NOMO-1 treated with dmso at 0.1 percent for 144 hours (cell line): ENCODE measurements around the gene AHNAK2.

Experiments used
- DNase-seq: peaks from one replicate; lab custom pipeline; 2025; ENCODE audit not compliant: unreplicated experiment; lab: John Stamatoyannopoulos, UW

AHNAK2 gene

GRCh38 chr14:104973385-104974145, 4.6 kb downstream of the AHNAK2 start:
- DNase-seq, result no peak

DNA sequence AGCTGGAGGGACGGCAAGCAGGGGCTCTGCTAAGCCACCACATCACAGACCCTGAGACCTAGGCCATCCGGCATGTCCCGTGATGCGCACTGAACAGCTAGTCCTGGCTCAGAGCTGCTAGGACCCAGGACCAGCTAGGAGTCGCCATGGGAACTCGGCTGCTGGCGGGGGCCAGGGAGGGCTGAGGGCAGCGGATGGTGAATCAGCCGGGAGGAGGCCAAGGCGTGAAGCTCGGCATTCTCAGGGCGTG, 5.1 kb downstream of the AHNAK2 start:
- DNase-seq, result no peak

DNA sequence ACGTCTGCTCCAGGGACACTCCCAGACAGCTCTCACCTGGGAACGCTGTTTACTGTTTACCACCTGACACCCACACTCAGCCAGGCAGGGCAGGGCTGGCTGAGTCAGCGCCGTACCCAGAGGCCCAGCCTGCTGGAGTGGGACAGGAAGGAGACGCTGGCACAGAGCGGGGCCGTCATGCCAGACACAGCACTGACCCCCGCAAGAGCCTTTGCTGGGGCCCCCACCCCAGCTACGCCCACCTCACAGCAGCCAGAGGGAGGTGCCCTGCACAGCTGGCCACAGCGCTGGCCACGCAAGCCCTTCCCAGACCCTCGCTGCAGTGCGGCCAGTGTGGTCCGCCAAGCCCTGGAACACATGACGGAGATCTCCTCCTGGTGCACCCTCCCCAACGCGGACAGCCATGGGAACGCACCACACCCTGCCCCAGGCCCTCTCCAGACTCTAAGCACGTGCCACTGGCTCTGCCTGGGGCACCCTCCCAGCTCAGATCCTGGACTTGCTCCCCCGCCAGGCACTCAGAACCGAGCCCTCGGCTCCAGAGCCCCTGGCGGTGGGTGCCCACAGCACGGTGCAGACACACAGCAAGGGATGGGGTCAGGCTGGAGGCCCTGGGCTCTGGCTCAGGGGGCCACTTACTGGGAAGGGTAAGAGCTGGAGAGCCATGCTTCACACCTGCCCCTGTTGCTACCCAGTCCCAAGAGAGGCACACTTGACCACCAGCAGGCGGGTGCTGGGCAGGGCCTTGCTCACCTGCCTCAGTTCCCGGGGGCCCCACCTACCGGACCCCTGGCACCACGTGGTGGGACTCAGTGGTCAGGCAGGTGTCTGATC, 5.7 kb downstream of the AHNAK2 start:
- no peak for DNase-seq

DNA sequence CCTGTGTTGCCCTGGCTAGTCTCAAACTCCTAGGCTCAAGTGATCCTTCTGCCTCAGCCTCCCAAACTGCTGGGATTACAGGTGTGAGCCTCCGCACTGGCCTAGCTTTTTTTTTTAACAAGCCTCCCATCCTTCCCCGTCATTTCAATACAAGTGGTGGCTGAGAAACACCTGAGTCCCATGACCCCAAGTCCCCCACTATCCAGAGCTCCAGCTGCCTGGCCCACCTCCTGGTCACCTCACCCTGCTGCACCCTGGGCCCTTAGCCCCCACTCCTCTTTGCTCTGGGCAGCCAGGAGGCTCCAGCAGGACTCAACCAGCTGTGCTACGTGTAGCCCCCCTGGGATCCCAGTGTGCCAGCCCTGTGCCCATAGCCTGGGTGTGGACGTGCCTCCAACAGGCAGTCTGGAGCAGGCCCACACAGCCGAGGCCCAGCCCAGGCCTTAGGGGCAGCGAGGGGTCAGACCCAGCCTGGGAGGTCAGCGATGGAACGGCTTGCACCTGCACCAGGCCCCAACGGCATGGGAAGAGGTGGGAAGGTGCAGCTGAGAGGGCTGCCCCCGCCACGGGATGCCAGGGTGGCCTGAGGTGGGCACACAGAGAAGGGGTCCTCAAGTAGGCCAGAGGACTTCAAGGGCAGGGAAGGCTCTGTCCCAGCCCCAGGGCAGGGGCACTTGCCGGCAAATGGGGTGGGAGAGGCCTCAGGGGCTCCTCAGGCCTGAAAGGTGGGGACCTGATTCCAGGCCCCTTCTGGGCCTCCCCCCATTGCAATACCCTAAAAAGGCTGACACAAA, 6.5 kb downstream of the AHNAK2 start:
- DNase-seq, result no peak

DNA sequence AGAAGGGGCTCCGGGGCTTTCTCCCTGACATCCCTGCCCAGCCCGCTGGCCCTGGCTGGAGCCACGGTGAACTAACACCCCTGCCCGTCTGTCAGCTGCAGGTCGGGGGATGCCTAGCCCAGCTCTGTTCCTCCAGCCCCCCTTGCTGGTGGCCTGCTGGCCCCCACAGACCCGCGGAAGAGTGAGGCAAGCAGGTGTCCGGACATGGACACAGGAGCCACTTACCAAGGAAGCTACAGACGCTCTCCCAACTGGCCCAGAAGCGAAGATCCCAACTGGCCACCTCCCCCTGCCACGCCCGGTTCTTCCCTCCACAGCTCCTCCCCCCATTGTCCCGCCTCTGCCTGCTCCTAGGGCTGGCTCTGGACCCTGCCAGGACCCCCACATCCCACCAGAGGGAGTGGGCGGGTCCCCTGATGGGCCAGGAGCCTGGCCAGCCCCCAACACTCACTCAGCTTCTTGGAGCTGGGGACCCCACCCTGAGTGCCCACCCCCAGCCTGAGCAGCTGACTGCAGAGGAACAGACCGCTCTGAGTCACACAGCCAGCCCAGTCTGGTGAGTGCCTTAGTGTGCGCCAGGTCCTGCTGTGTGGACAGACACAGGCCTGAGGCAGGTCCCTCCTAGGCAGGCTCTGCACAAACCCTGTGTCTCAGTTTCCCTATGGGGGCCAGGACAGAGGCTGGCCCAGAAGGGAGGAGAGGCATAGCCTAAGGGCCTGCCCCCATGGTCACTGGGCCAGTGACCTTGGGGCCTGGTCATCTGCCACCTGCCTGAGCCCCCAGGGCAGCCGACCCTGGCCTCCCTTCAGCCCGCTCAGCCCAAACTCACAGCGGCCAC, 7.7 kb downstream of the AHNAK2 start:
- no peak for DNase-seq

DNA sequence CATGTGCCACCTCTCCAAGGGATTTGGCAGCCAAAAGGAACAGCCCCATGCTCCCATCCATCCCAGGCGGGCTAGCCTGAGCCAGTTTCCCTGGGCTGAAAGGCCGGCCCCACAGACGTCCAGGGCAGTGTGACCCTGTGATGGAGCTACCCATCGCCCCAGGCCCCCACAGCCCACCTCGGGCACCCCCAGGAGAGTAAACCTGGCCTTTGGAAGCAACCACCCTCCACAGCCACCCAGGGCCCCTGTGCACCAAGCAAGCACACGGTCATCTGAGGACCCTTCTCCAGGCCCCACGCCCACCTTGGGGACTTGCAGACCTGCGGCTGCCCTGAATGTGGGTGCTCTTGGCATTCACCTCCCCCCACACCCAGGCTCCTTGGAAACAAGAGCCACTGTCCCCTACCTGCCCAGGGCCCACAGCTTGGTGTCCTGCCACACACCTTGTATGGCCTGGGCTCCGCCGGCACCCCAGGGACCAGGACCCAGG, 8.4 kb downstream of the AHNAK2 start:
- DNase-seq, result no peak

DNA sequence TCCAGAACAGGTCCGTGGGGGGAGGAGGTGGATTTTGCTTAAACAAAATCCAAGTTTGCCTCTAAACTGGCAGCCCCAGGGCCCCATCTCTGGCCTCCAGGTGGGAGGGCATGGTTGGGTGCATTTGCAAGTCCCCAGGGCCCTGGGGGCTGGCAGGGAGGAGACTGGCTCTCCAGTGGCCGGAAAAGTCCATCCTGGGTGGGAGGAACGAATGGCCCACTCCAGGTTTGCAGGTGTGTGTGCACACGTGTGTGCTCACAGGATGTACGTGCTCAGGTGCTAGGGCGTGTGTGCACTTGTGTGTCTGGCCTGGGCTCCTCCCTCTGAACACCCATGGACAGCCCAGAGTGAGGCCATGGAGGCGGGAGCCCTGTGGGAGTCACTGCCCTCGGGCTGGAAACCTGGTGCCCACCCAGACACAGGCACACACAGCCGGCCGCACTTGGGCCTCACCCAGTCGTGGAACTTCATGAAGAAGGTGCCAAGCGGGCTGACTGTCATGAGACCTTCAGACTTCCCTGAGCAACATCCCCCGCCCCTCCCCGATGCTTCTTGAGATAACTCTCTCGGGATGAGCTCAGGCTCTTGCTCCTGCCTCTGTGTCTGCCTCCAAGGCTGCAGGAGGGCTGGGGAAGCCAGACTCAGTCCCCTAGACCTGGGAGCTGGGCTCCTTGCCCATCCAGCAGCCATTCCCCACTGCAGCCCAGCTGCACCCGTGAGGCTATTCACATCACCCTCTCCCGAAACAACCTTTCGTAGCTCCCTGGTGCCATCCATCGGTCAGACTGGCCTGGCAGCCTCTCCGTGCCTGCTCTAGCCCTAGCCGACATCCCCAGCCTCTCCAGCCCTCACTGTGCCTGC, 9.4 kb downstream of the AHNAK2 start:
- DNase-seq, result no peak

GRCh38 chr14:104968153-104968527, 10.0 kb downstream of the AHNAK2 start:
- no peak for DNase-seq

- DNase-seq, result no peak
These were observed 10.6 kb downstream of the AHNAK2 start for GRCh38 chr14:104967386-104968152.

GRCh38 chr14:104966981-104967385, 11.2 kb downstream of the AHNAK2 start:
- no peak for DNase-seq

GRCh38 chr14:104966261-104966865, 11.8 kb downstream of the AHNAK2 start:
- no peak for DNase-seq

GRCh38 chr14:104965561-104966231, 12.5 kb downstream of the AHNAK2 start:
- DNase-seq, result no peak

- DNase-seq, result no peak
These were observed 13.6 kb downstream of the AHNAK2 start for GRCh38 chr14:104964546-104964945.

GRCh38 chr14:104957146-104958113, 20.7 kb downstream of the AHNAK2 start:
- DNase-seq, result no peak

DNA sequence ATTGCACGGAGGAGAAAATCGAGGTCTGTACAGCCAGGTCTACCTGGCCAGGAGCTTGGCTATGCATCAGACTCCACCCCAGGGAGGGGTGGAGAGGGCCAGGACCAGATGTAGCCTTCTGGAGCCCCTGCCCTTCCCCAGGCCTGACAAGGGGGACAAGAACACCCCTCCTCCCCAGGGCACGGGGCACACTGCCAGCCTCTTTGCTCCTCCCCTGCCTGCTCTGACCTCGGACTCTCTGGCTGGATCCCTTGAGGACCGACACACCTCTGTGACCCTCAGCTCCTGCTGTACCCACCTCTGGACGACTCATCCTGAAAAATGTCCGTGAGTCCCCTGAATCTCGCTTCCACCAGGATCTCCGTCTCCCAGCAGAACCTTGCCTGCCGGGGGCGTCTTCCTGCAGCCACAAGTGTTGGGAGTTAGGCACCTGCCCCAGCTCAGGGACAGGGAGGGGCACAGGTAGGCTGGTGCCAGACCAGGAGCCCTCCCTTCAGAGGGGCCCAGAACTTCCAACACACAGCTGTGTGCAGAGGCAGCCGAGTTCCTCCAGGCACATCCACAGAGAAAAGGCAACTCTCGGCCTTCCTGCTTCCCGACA, 21.8 kb downstream of the AHNAK2 start:
- no peak for DNase-seq

- no peak for DNase-seq
These were observed 22.8 kb downstream of the AHNAK2 start for GRCh38 chr14:104955396-104955770.
